Measurements from ENCODE around the gene ARL3.
"Not testable (repeated sequence)": the region's sequence is repeated elsewhere in the genome, so short reads cannot be mapped to it uniquely, and the experiment has no call there.

ARL3 gene

GRCh38 chr10:102702742-102703141, 11.5 kb downstream of the ARL3 start:
- DNase-seq (ENCODE audit: low read depth) = no peak

GRCh38 chr10:102701796-102702195, 12.4 kb downstream of the ARL3 start:
- DNase-seq (ENCODE audit: low read depth) = no peak

- no peak for DNase-seq (ENCODE audit: low read depth)
These were observed 12.9 kb downstream of the ARL3 start for GRCh38 chr10:102701272-102701671.

- no peak for DNase-seq (ENCODE audit: low read depth)
These were observed 15.3 kb downstream of the ARL3 start for GRCh38 chr10:102698894-102699293.

- no peak for DNase-seq (ENCODE audit: low read depth)
These were observed 17.5 kb downstream of the ARL3 start for GRCh38 chr10:102696736-102697135.

- DNase-seq (ENCODE audit: low read depth) = not testable (repeated sequence)
These were observed 18.8 kb downstream of the ARL3 start for GRCh38 chr10:102695401-102695800.

GRCh38 chr10:102691285-102692066, 22.7 kb downstream of the ARL3 start:
- DNase-seq (ENCODE audit: low read depth) = no peak

- DNase-seq (ENCODE audit: low read depth) = no peak
These were observed 30.5 kb downstream of the ARL3 start for GRCh38 chr10:102683736-102684135.

GRCh38 chr10:102682981-102683380, 31.2 kb downstream of the ARL3 start:
- no peak for DNase-seq (ENCODE audit: low read depth)

GRCh38 chr10:102682416-102682815, 31.8 kb downstream of the ARL3 start:
- no peak for DNase-seq (ENCODE audit: low read depth)

- no peak for DNase-seq (ENCODE audit: low read depth)
These were observed 32.5 kb downstream of the ARL3 start for GRCh38 chr10:102681696-102682095.

GRCh38 chr10:102679596-102679995, 34.6 kb downstream of the ARL3 start:
- DNase-seq (ENCODE audit: low read depth) = no peak

GRCh38 chr10:102678842-102679289, 35.3 kb downstream of the ARL3 start:
- no peak for DNase-seq (ENCODE audit: low read depth)

- no peak for DNase-seq (ENCODE audit: low read depth)
These were observed 36.2 kb downstream of the ARL3 start for GRCh38 chr10:102678068-102678400.

GRCh38 chr10:102677331-102678067, 36.7 kb downstream of the ARL3 start:
- no peak for DNase-seq (ENCODE audit: low read depth)

- DNase-seq (ENCODE audit: low read depth) = no peak
These were observed 37.5 kb downstream of the ARL3 start for GRCh38 chr10:102676534-102677315.

GRCh38 chr10:102675666-102676533, 38.3 kb downstream of the ARL3 start:
- no peak for DNase-seq (ENCODE audit: low read depth)

GRCh38 chr10:102675011-102675665, 39.1 kb downstream of the ARL3 start:
- DNase-seq (ENCODE audit: low read depth) = no peak

- DNase-seq (ENCODE audit: low read depth) = no peak
These were observed 39.6 kb downstream of the ARL3 start for GRCh38 chr10:102674566-102674965.

- DNase-seq (ENCODE audit: low read depth) = no peak
These were observed 40.2 kb downstream of the ARL3 start for GRCh38 chr10:102673819-102674511.
